ENCODE results near the gene MYO6.
"Not testable (repeated sequence)": the region's sequence is repeated elsewhere in the genome, so short reads cannot be mapped to it uniquely, and the experiment has no call there.

The MYO6 gene

DNA sequence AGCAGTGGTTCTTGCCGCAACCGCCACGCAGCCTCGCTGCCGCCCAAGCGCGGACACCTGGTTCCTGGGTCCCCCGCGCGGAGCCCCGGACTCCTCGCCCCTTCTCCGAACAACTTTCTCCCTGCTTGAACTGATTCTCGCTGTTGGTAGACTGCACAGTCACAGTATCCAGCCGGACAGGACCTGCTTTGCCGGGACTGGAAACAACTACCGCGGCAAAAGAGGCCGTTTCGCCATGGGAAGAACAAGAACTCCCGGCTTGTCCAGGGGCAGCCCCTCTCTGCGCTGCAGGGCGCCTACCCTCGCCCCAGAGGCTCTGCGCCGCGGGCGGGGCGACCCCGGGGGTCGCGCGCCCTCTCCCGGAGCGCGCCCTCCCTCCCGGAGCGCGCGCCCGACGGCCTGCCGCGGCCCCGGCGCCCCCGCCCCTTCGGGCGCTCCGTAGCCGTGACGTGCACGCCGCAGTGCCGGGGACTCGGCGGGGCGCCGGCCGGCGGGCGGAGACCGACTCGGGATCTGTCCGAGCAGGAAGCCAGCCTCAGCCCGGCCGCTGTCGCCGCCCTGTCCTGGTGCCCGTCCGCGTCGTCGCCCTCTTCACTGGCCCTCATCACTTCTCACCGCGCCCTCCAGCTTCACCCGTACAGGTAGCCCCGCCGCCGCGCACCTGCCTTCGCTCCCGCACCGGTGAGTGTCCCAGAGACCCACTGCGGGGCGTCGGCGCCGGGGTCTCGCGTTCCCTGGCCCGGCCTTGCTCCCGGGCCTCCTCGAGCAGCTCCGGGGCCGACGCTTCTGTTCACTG is at the start of gene MYO6:
Gene MYO6, plus strand, starts transcription at position 497 of the 796 bp plus-strand sequence. CDS start 68,309 bp downstream, outside the sequence.
- peak; percentile 57 for DNase-seq

DNA sequence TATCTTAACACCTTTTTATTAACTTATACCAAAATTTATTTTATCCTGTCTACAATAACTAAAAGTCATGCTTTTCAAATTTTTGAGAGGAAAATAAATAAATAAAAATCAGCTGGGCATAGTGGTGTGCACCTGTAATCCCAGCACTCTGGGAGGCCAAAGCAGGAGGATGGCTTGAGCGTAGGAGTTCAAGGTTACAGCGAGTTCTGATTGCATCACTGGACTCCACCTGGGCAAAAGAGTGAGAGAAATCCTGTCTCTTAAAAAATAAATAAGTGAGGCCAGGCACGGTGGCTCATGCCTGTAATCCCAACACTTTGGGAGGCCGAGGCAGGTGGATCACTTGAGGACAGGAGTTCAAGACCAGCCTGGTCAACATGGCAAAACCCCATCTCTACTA is 40.7 kb upstream of the MYO6 start:
- DNase-seq = not testable (repeated sequence)

DNA sequence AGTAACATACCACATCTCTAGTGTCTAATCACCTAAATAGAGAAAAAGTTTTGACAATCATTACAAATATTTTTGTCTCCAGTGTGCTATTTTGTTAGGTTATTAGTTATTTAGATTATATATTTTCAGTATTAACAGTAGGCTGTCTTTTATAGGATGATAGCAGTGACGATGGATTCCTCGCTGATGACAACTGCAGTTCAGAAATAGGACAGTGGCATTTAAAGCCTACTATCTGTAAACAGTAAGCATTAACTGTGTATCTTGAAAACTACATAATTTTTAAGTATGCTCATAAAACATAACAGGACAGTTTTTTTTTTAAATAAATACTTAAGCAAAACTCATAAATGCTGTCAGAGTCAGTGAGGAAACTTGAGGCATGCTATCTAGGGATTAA is 37.9 kb upstream of the MYO6 start:
- no peak for DNase-seq

DNA sequence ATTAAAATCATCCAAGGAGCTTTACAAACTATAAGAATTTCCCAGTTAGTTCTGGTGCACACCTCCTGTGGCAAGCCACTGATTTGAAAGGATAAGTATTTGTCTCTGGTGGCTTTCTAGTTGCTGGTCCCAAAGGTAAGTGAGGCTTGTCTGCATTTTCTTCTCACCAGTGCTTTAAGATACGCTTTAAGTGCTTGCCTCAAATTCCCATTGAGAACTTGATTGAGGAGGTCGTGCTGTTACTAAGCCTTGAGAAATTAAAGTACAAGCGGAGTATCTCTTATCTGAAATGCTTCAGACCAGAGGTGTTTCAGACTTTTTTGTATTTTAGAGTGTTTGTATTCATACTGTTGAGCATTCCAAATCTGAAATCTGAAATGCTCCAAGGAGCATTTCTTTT is 29.9 kb upstream of the MYO6 start:
- DNase-seq = no peak

DNA sequence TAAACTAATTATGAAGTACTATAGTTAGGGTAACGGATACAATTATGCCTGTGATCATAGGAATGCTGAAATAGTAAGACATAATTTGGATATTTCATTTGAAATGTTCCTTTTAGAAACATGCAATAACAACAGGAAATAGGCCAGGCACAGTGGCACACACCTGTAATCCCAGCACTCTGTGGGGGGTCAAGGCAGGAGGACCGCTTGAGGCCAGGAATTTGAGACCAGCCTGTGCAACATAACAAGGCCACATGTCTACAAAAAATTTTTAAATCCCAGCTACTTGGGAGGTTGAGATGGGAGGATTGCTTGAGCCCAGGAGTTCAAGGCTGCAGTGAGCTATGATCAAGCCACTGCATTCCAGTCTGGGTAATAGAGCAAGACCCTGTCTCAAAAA is 25.7 kb upstream of the MYO6 start:
- no peak for DNase-seq

DNA sequence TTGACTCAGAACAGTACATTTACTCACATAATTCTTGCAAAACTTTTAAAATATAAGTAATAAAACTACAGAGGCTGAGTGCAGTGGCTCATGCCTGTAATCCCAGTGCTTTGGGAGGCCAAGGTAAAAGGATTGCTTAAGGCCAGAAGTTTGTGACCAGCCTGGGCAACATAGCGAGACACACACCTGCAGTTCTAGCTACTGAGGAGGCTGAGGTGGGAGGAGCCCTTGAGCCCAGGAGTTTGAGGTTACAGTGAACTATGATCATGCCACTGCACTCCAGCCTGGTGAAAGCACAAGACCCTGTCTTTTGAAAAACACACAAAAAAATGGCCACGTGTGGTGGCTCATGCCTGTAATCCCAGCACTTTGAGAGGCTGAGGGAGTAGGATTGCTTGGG is 21.8 kb upstream of the MYO6 start:
- DNase-seq = no peak

DNA sequence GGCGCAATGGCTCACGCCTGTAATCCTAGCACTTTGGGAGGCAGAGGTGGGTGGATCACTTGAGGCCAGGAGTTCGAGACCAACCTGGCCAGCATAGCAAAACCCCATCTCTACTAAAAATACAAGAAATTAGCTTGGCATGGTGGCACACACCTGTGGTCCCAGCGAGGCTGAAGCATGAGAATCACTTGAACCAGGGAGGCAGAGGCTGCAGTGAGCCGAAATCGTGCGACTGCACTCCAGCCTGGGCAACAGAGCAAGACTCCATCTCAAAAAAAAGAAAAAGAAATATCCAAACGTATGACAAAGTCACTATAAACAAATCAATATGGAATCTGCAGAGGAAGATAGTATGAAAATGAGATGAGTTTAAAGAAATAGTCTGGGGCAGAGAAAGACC is 18.0 kb upstream of the MYO6 start:
- not testable (repeated sequence) for DNase-seq

DNA sequence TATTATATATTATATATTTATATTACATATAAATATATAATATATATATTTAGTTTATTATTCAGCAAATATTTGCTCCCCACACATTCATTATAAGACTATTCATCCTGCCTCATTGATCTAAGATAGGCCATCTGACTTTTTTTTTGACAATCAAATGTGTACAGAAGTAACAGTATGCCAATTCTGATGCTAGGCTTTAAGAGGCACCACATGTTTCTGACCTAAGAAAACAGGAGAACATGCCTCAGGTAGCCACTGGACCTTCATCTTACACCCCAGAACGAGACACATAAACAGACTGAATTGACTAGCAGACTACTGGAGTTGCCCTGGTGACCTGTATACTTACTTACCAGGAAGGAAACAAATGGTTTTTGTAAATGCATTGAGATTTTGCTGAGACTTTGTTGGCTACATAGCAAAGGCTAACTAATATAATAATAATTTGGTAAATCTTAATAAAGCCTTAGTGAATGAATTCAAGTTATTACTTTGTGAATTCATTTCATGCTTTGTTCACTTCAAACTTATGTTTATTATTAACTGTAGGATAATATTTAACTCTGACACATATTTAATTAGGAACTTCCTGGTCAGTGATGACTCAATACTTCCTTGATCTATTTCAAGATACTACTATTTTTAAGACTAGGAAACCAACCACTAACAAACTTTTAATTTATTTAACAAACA is 13.4 kb upstream of the MYO6 start:
- DNase-seq = peak; percentile 57

DNA sequence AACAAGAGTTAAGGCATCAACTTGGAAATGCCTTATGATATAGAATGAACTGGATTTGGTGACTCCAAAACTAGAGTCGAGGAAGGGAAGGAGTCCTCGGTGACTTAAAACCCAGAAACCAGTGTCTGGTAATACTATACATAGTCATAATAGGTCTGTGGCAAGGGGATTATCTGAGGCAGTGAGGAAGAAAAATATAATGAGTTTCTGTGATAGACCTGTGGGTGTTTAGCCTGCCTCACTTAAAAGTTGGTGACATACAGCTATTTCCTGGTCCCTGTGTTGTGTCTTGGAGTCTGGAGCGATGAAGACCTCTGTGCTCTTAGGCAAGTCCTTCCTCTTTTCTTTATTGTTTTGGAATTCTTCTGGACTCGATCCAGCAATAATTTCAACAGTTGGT is 5.1 kb upstream of the MYO6 start:
- DNase-seq = no peak

DNA sequence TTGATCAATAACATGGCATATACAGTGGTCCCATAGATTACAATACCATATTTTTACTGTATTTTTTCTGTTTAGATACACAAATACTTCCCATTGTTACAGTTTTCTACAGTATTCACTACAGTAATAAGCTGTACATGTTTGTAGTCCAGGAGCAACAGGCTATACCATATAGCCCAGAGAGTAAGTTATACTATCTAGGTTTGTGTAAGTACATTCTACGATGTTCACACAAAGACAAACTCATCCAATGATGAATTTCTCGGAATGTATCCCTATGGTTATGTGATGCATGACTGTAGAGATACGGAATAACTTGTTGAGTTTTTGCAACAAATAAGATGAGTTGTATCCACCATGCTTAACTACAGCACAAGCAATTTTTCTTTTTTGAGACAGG is 3.6 kb upstream of the MYO6 start:
- no peak for DNase-seq

DNA sequence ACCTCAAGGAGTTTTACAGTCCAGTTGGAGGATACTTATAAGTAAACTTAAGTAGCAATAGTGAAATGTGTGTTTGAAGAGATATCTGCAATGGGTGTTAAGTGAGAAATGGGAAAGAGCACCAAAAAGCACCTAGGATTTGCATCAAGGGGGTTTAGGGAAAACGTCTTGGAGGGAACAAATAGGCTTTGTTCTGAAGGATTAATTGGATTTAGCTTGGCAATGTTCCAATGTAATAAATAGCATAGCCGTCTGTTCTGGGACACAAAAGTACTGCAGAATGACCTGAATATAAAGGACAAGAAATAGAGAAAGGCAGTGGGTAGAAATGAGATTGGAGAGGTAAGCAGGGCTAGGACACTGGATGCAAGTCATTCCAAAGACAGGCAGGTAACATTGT is 2.8 kb upstream of the MYO6 start:
- DNase-seq = no peak

DNA sequence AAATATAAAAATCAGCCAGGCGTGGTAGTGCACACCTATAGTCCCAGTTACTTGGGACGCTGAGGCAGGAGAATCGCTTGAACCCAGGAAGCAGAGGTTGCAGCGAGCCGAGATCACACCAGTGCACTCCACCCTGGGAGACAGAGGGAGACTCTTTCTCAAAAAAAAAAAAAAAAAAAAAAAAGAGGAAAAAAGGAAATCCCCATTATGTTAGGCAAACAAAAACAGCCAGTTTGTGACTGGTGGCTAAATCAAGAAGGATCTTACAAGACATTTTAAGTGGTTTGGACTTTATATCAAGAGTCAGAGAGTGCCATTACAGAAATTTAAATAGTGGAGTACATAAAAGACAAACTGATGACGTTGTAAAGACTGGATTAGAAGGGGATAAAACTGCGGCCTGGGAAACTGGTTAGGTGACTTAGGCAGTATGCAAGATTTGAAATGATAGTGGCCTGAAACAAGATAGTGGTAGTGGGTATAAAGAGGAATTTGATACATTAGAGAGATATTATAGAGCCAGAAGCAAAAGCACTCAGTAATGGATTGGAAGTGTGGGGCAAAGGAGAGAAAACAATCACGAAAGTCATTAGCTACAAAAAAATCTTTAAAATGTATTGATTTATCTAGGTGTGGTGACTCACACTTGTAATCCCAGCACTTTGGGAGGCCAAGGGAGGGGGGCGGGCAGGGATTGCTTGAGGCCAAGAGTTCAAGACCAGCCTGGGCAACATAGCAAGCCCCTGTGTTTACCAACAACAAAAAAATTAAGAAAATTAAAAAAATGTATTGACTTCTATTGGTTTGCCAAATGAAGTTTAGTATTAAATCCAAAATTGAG is 1.7 kb upstream of the MYO6 start:
- DNase-seq = no peak

DNA sequence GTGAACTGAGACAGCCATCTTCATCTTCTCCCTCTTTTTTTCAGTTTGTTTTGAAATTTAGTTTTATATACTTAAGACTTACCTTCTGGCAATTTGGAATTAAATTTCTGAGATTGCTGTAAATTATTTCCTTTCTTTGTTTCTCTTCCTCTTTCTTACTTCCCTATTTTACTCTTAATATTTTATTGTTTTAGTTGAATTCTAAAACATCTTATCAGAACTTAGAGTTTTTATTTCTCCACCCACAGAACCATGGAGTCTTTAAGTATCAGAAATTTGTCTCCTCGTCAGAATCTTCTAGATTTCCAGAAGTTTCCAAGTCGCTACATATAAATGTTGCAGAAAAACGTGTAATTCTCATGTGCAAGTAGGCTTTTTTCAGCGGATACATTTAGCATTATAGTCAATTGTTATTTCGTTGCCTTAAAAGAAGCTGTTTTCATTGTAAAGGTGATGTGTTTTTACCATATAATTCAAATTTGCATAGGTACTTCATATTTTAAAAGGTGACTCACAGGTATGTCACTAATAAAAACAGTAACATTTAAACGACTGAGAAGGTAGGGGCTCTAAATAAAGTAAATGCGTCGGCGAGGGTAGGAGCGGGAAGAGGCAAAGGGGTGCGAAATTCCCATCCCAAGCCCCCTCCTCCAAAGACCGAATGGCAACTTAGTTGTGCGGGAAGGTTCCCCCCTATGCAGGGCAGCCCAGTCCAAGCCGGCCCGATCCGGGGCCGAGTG is 866 bp upstream of the MYO6 start:
- DNase-seq = no peak

DNA sequence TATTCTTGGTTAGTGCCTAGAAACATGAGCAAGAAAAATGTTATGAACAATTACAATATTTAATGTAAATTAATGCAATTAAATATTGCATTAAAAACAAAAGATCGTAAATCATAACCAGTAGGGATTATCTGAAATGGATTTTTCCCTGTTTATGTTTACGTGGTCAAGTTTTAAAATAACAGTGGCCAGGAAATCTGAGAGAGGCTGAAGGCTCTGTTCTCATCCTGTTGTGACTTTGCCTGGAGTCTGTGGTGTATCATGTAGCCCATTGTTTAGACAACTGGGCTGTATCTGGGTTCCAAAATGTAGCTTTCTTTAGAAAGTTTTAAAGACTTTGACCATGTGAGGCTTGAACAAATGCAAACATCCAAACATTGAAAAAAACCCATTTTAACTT is 2.4 kb downstream of the MYO6 start:
- no peak for DNase-seq

DNA sequence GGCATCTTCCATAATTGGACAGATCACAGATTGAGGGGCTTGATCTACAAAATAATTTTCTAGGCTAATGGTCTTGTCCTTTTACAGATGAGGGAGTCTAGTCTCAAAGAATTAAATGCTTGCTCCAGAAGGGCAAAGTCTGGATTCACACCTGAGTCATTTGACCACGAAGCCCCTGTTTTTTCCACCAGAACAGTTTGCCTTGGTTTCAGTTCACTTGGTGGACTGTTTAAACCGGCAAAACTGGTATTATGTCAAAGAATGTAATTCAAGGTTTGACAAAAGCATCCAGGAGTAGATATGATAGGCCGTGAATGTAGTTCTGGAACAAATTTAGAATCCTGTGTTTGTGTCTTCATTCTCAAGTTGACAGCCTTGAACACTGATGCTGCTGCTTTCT is 3.3 kb downstream of the MYO6 start:
- DNase-seq = no peak

DNA sequence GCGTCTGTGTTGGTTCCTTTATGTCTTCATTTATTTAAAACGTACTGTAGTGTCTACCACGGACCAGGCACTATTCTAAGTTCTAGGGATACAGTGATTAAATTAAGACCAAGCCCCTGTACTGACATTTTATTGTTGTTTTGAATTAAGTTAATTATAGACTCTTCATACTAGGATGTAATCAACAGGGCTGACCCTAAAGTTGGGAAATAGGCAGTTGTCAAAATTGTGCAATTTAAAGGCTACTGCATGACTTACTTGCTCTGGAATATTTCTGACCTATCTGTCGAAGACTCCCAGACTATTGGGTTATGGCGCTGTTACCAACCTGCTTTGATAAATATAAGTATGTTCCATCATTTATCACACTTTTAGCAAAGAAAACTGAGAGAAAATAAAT is 6.7 kb downstream of the MYO6 start:
- DNase-seq = no peak

DNA sequence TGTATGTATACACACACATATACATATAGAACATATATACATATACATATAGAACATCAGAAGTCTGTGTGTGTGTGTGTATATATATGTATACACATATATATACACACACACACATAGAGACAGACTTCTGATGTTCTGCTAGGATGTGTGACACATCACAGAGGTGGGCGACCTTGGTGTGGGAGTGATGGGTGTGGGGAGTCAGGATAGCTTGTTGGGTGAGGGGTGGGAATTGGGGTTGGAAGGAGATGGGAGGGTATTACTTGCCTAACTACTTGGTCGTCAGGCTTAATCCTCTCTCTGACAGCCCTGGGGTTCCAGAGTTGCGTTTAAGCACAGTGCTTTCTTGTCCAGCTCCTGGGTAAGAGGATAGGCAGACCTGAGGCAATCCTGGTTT is 8.3 kb downstream of the MYO6 start:
- DNase-seq = no peak

DNA sequence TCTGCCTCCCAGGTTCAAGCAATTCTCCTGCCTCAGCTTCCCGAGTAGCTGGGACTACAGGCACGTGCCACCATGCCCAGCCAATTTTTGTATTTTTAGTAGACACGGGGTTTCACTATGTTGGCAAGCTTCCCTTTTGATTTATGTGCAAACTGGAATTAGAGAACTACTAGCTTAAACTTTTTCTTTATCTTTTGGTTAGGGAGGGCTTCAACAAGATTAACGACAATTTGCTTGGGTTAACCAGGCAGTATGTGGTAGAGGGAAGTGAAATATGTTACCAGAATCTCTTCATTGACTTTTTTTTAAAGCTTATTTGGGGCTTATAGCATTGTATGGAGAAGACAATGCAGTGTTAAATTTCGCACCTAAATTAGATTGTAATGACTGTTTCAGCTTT is 9.0 kb downstream of the MYO6 start:
- DNase-seq = no peak

DNA sequence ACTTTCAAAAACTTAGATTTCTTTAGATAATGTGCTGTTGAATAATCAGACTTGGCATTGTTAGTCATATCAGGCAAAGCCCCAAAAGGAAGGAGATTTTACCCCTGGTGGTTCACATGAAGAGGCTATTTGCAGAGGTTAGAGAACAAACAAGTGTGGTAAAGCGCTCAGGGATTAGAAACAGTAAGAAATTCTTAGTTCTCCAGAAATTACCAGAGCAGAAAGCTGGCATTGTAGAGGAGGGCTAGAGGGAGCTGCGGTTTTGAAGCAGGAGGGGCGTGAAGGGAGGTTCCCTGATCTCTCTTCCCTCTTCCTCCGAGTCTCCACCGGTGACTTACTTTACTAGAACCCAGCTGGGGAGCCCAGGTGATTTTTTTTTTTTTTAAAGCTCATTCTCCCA is 10.2 kb downstream of the MYO6 start:
- no peak for DNase-seq

DNA sequence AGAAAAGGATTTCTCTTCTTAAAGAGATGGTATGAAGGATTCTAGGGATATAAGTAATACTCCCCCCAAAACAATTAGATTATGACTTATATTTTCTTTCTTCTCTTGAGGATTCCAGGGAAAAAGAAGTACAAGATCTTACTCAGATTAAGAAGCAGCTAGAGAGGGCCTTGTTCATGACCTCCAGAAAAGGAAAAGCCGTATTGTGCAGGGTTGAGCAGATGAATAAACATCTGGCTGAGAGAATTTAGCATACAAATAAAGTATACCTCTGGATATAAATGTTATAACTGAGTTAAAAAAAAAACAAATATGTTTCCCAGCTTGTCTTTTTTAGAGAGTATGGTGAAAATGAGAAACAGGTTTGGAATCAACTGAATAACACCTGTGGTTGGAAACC is 11.3 kb downstream of the MYO6 start:
- no peak for DNase-seq

DNA sequence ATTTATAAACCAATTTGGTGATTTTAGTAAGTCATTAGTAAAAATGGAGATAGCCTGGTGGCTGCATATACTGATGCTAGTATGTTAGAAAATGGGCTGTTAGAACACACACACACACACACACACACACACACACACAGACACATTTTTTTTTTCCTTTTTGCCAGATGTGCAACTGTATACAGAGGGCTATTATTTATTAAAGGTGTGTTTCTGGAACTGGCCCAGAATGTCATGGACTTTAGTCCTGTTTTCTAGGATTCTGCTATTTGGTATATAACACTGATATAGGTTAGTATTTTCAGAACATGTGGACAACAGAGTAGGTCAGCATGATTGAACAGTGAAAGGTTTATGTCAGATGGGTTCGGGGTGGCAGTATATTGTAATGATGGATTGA is 12.4 kb downstream of the MYO6 start:
- no peak for DNase-seq

DNA sequence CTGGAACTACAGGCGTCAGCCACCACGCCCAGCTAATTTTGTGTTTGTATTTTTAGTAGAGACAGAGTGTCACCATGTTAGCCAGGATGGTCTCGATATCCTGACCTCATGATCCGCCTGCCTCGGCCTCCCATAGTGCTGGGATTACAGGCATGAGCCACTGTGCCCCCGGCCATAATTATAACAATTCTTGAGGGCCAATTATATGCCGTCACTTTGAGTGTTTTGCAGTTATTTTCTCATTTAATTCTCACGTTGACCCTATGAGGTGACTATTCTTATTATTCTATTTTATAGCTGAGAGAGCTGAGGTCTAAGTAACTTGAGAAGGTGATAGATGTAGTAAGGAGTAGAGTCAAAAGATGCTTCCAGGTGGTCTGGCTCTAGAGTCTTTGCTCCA is 13.0 kb downstream of the MYO6 start:
- no peak for DNase-seq

DNA sequence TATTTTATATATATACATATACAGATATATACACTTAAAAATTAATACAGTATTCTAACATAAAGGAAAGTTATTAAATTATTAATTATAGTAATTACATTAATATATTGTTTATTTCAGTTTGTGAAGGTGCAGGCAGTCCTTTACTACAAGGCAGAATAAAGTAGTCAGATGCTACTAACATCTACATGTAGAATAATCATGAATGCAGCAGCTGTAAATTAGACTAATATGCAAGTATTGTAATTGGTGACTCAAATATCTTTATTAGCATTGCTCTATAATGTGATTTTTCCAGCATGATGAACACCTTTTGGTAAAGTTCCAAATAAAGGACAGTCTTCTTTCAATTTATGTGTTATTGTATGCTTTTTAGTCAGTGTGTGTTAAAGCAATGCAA is 17.3 kb downstream of the MYO6 start:
- DNase-seq = no peak
